Hindlimb muscle (tissue), 1 donor: ENCODE data around the gene MTA2. TPM values are rescaled to one million over a fixed set of nuclear protein-coding genes. Genes with fewer than 3 reads are reported as not detected.
"Not testable (repeated sequence)": the region's sequence is repeated elsewhere in the genome, so short reads cannot be mapped to it uniquely, and the experiment has no call there.

Experiments
- DNase-seq: peaks from one replicate; pipeline ENCODE4 v3.0.0-alpha.2; 2013
- polyA plus RNA-seq: library from polyadenylated mRNA; unstranded; fragments of 120-200 nt; gene quantifications from one replicate; pipeline ENCODE4 v1.2.1, GENCODE V29; 2013; ENCODE audit not compliant: insufficient read length

Gene MTA2
- polyA plus RNA-seq, 1 donor, result 42.0 TPM

- no peak for DNase-seq
Measured at GRCh38 chr11:62592146-62592815, 9.4 kb downstream of the MTA2 start.

- DNase-seq, result peak; percentile 96
Measured at GRCh38 chr11:62591448-62592145, 10.1 kb downstream of the MTA2 start, which contains the start of gene TUT1. Gene TUT1, minus strand, starts transcription at chr11:62591523. Its CDS starts 38 bp downstream, at chr11:62591485.

GRCh38 chr11:62588966-62589637, 12.6 kb downstream of the MTA2 start:
- DNase-seq, result no peak

- not testable (repeated sequence) for DNase-seq
Measured at GRCh38 chr11:62585356-62585755, 16.3 kb downstream of the MTA2 start.

GRCh38 chr11:62581735-62582134, 19.9 kb downstream of the MTA2 start:
- not testable (repeated sequence) for DNase-seq

GRCh38 chr11:62580959-62581715, 20.5 kb downstream of the MTA2 start:
- DNase-seq, result no peak

GRCh38 chr11:62579252-62579651, 22.4 kb downstream of the MTA2 start:
- no peak for DNase-seq

GRCh38 chr11:62578541-62578940, 23.1 kb downstream of the MTA2 start:
- DNase-seq, result no peak

GRCh38 chr11:62577046-62577714, 24.5 kb downstream of the MTA2 start:
- DNase-seq, result no peak

- no peak for DNase-seq
Measured at GRCh38 chr11:62575837-62576236, 25.8 kb downstream of the MTA2 start.

GRCh38 chr11:62575156-62575555, 26.5 kb downstream of the MTA2 start:
- no peak for DNase-seq

GRCh38 chr11:62574363-62575071, 27.1 kb downstream of the MTA2 start:
- peak; percentile 65 for DNase-seq

GRCh38 chr11:62573592-62574362, 27.9 kb downstream of the MTA2 start, which contains the start of gene EEF1G:
Gene EEF1G, minus strand, starts transcription at chr11:62573891. Its CDS starts 49 bp downstream, at chr11:62573842.
- DNase-seq, result peak; percentile 99

- no peak for DNase-seq
Measured at GRCh38 chr11:62573006-62573591, 28.6 kb downstream of the MTA2 start.

GRCh38 chr11:62572431-62572830, 29.2 kb downstream of the MTA2 start:
- DNase-seq, result no peak

- not testable (repeated sequence) for DNase-seq
Measured at GRCh38 chr11:62571493-62571892, 30.2 kb downstream of the MTA2 start.

GRCh38 chr11:62570903-62571302, 30.8 kb downstream of the MTA2 start:
- DNase-seq, result not testable (repeated sequence)

GRCh38 chr11:62569611-62570010, 32.1 kb downstream of the MTA2 start:
- no peak for DNase-seq

GRCh38 chr11:62567018-62567633, 34.5 kb downstream of the MTA2 start:
- no peak for DNase-seq

- DNase-seq, result no peak
Measured at GRCh38 chr11:62566247-62566646, 35.4 kb downstream of the MTA2 start.
